Keratinocyte (primary cell): ENCODE results near the gene EPHB1.

Experiments
- CTCF ChIP-seq, 3 experiments: IDR thresholded peaks in 1 of 3; conservative IDR thresholded peaks in 1 of 3; optimal IDR thresholded peaks in 1 of 3; 2 replicates in 2 of 3; 3 replicates in 1 of 3; pipeline versions ENCODE3 to v1.5.1; 2011; ENCODE audit warnings: low read length in 3 of 3, mild to moderate bottlenecking in 3 of 3, moderate library complexity in 2 of 3, control low read depth in 1 of 3, inconsistent platforms in 1 of 3; ENCODE audit not compliant: insufficient read depth in 2 of 3; ENCODE audit errors: extremely low read depth in 1 of 3
- EZH2 ChIP-seq: IDR thresholded peaks from one replicate; pipeline ENCODE4 v1.6.1; 2012; ENCODE audit warnings: inconsistent platforms, mild to moderate bottlenecking, low read length, moderate library complexity

DNA sequence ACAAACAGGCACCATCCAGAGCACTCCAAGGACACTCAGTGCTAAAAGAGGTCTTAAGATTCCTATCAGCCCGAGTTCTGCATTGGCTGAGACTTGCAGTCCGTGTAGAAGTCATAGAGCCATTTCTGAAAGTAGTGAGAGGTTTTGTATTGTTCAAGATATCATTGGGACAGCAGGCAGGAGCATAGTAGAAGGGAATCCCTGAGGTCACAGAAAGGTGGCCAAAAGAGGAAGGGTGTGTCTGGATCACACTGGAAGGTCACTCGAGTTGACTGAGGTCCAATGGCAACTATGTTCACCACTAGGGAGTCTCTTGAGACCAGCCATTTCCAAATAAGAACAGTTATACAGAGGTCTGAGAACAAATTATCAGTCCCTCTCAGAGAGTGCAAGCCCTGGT, 468.3 kb downstream of the EPHB1 start:
- no peak for TF ChIP-seq CTCF (optimal IDR thresholded peaks at IDR 0.05 in 1 of 3, IDR thresholded peaks at IDR 0.05 in 1 of 3, conservative IDR thresholded peaks at IDR 0.05 in 1 of 3; ENCODE audit: extremely low read depth in 1 of 3, insufficient read depth in 2 of 3, low read length in 3 of 3)
- TF ChIP-seq EZH2 = no peak
